ENCODE results near the gene MISP. TPM values are rescaled to one million over a fixed set of nuclear protein-coding genes. Genes with fewer than 3 reads are reported as not detected.

The MISP gene
- total and polyA plus RNA-seq, 2 of the 13 experiments (the other 11 are each of a cell fraction or from before 2014, with no cell fraction given): 0.67 to 1.3 TPM

DNA sequence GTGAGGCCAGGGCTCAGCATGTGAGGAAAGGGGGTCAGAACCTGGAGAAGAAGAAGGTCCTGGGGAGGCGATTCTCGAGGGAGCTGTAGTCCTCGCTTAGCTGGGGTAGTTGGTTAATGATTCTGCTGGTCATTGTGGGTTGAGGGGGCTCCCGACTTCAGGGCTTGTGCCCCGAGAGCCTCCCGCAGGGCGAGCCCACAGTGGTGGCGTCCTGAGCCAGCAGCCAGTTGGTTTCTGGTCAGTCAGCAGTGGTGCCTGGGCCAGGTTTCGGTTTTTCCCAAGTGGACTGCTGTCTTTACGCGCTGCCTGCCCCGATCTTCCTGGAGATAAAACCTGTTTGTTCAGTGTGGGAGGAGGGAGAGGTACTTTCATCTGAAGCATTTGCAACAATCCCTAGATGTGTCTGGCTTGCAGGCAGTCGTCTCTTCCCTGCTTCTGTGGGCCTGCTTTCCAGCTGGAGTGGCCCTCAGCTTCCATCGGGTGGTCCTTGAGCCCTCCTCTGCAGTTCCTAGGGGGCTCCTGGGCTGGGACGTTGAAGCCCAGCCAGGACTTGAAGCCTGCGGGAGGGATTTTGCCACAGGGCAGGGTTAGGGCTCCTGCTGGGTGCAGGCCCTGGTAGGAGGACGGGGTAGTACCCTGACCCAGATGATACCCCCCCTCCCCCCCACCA lies 49.6 kb downstream of the MISP start (continued):
- TF ChIP-seq, protein P1, sequence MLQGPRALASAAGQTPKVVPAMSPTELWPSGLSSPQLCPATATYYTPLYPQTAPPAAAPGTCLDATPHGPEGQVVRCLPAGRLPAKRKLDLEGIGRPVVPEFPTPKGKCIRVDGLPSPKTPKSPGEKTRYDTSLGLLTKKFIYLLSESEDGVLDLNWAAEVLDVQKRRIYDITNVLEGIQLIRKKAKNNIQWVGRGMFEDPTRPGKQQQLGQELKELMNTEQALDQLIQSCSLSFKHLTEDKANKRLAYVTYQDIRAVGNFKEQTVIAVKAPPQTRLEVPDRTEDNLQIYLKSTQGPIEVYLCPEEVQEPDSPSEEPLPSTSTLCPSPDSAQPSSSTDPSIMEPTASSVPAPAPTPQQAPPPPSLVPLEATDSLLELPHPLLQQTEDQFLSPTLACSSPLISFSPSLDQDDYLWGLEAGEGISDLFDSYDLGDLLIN (CRISPR knock-in tag; IDR thresholded peaks at IDR 0.05; ENCODE audit: borderline replicate concordance): no peak
- TF ChIP-seq, protein P2, sequence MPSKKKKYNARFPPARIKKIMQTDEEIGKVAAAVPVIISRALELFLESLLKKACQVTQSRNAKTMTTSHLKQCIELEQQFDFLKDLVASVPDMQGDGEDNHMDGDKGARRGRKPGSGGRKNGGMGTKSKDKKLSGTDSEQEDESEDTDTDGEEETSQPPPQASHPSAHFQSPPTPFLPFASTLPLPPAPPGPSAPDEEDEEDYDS (CRISPR knock-in tag; IDR thresholded peaks at IDR 0.05): peak; percentile 39; the same call in 1 of the 2 replicates
- no peak for TF ChIP-seq MAFF (IDR thresholded peaks at IDR 0.05; ENCODE audit: low read depth, low read length)
- TF ChIP-seq TARDBP (CRISPR knock-in tag; IDR thresholded peaks at IDR 0.05): no peak
- TF ChIP-seq, protein P3, sequence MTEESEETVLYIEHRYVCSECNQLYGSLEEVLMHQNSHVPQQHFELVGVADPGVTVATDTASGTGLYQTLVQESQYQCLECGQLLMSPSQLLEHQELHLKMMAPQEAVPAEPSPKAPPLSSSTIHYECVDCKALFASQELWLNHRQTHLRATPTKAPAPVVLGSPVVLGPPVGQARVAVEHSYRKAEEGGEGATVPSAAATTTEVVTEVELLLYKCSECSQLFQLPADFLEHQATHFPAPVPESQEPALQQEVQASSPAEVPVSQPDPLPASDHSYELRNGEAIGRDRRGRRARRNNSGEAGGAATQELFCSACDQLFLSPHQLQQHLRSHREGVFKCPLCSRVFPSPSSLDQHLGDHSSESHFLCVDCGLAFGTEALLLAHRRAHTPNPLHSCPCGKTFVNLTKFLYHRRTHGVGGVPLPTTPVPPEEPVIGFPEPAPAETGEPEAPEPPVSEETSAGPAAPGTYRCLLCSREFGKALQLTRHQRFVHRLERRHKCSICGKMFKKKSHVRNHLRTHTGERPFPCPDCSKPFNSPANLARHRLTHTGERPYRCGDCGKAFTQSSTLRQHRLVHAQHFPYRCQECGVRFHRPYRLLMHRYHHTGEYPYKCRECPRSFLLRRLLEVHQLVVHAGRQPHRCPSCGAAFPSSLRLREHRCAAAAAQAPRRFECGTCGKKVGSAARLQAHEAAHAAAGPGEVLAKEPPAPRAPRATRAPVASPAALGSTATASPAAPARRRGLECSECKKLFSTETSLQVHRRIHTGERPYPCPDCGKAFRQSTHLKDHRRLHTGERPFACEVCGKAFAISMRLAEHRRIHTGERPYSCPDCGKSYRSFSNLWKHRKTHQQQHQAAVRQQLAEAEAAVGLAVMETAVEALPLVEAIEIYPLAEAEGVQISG (CRISPR knock-in tag; IDR thresholded peaks at IDR 0.05): no peak; the same call in 1 of the 2 replicates
- no peak for TF ChIP-seq ZNF296 (CRISPR knock-in tag; conservative IDR thresholded peaks at IDR 0.05)
- TF ChIP-seq MLLT10 (CRISPR knock-in tag; IDR thresholded peaks at IDR 0.05): no peak

Data from HepG2 (cell line).